Gastroesophageal sphincter (tissue), 4 donors: ENCODE results near the gene TMEM185A. TPM values are rescaled to one million over a fixed set of nuclear protein-coding genes. Genes with fewer than 3 reads are reported as not detected.
A peak's percentile ranks its signal among the peaks of the same experiment; 100 is the strongest.
"Not testable (repeated sequence)": the region's sequence is repeated elsewhere in the genome, so short reads cannot be mapped to it uniquely, and the experiment has no call there.

Experiments
- ATAC-seq: fragments of 150-250 bp; one replicate; pipeline ENCODE4 v1.9.1; 2016; ENCODE audit warnings: mild to moderate bottlenecking, moderate library complexity
- H3K27ac ChIP-seq, 4 donors: fragments of 200-600 bp; sonication (generic) in 3 of 4; 1 replicate in 3 of 4; 2 replicates in 1 of 4; pipeline ENCODE4 v1.5.1; 2016 to 2019
- H3K27me3 ChIP-seq: fragments of 200-600 bp; sonication (generic); one replicate; pipeline ENCODE4 v1.5.1; 2019
- H3K36me3 ChIP-seq, 2 donors: fragments of 200-600 bp; sonication (generic); one replicate each; pipeline ENCODE4 v1.5.1; 2019; ENCODE audit warnings: control low read depth in 1 of 2
- H3K4me1 ChIP-seq, 3 donors: fragments of 200-600 bp; sonication (generic); 1 replicate in 2 of 3; 2 replicates in 1 of 3; pipeline ENCODE4 v1.5.1; 2016 to 2019; ENCODE audit warnings: control low read depth in 2 of 3
- H3K4me3 ChIP-seq, 2 donors: fragments of 200-600 bp; sonication (generic); one replicate each; pipeline ENCODE4 v1.5.1; 2019; ENCODE audit warnings: mild to moderate bottlenecking in 1 of 2, moderate library complexity in 1 of 2
- H3K9me3 ChIP-seq, 3 donors: fragments of 200-600 bp; sonication (generic); one replicate each; pipeline ENCODE4 v1.5.1; 2017 to 2019; ENCODE audit warnings: control low read depth in 2 of 3
- EP300 ChIP-seq: sonication (generic); formaldehyde crosslinking; IDR thresholded peaks from one replicate; pipeline ENCODE4 v1.6.1; 2017; ENCODE audit warnings: antibody characterized with exemption, mild to moderate bottlenecking
- POLR2A ChIP-seq, 2 donors: fragments of 450-650 bp; IDR thresholded peaks; one replicate each; pipeline ENCODE4 v1.6.1; 2017; ENCODE audit warnings: antibody characterized with exemption in 2 of 2, mild to moderate bottlenecking in 2 of 2, moderate library complexity in 1 of 2
- POLR2AphosphoS5 ChIP-seq: sonication (generic); formaldehyde crosslinking; IDR thresholded peaks from one replicate; pipeline ENCODE4 v1.6.1; 2017; ENCODE audit warnings: antibody characterized with exemption
- WGBS, 2 donors: methylation state at CpG; one replicate each; pipeline ENCODE4 v1.1.5; 2018; ENCODE audit warnings: low coverage in 1 of 2; 5-methylcytosine and 5-hydroxymethylcytosine counted together
- total RNA-seq, 4 donors: library from RNA; depleted of rRNA; stranded (reverse); fragments of >200 nt; gene quantifications; one replicate each; pipeline ENCODE4 v1.1.0, GENCODE V29; 2016
- TF ChIP-seq, protein P1 (sequence below), 4 experiments: fragments of 200-600 bp in 2 of 4; fragments of 450-650 bp in 2 of 4; sonication (generic) in 1 of 4; IDR thresholded peaks; one replicate each; pipeline ENCODE4 v1.5.1; 2017 to 2019; ENCODE audit warnings: antibody characterized with exemption in 4 of 4, mild to moderate bottlenecking in 2 of 4, moderate library complexity in 2 of 4

Gene TMEM185A
- total RNA-seq, 4 donors from 2014 or later = 15.9 to 25.2 (median 20.4) TPM

DNA sequence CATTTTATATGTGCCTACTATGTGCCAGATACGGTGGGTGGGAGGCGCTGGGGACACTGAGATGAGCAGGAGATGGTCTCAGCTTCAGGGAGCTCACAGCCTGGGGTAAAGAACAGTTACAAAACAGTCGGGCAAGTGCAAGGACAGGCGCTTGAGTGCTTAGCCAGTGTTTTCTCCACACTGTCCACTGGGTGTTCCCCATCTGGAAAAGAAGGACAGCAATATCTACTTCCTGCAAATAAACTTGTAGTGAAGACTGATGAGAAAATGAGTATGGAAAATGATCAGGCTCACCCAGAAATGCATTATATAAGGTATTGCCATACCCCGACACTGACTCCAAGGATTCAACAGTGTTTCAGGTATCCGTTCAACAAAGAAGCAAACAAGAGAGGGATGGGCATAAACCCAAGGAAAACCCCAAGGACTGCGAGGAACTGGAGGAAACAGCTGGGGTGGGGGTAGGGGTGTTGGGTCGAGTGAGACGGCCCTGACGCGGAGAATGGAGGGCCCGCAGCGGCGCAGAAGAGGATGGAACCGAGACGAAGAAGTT lies 835 bp downstream of the TMEM185A start:
- Histone ChIP-seq H3K9me3 (no peaks in the 10 kb centered on the region), H3K27me3 (no peaks in the 10 kb centered on the region), H3K4me3 (peak overlapping the region; percentile 77 to 96), H3K4me1 (peaks cover 0 to 30% (median 0%) of the 10 kb centered on the region in 3 donors), H3K27ac (peak overlapping the region; percentile 15 to 84 (median 76)), H3K36me3 (no peaks in the 10 kb centered on the region)
- WGBS, 2 donors = 7 to 37% methylated on average over 5 to 10 of the region's 16 CpGs
- TF ChIP-seq EP300 (no peak), POLR2A (IDR thresholded peaks at IDR 0.05) (no peak)
- TF ChIP-seq, protein P1, sequence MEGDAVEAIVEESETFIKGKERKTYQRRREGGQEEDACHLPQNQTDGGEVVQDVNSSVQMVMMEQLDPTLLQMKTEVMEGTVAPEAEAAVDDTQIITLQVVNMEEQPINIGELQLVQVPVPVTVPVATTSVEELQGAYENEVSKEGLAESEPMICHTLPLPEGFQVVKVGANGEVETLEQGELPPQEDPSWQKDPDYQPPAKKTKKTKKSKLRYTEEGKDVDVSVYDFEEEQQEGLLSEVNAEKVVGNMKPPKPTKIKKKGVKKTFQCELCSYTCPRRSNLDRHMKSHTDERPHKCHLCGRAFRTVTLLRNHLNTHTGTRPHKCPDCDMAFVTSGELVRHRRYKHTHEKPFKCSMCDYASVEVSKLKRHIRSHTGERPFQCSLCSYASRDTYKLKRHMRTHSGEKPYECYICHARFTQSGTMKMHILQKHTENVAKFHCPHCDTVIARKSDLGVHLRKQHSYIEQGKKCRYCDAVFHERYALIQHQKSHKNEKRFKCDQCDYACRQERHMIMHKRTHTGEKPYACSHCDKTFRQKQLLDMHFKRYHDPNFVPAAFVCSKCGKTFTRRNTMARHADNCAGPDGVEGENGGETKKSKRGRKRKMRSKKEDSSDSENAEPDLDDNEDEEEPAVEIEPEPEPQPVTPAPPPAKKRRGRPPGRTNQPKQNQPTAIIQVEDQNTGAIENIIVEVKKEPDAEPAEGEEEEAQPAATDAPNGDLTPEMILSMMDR (IDR thresholded peaks at IDR 0.05) = peak in 2 of 4 experiments; percentile 9 to 16
- ATAC-seq = peak; percentile 65

DNA sequence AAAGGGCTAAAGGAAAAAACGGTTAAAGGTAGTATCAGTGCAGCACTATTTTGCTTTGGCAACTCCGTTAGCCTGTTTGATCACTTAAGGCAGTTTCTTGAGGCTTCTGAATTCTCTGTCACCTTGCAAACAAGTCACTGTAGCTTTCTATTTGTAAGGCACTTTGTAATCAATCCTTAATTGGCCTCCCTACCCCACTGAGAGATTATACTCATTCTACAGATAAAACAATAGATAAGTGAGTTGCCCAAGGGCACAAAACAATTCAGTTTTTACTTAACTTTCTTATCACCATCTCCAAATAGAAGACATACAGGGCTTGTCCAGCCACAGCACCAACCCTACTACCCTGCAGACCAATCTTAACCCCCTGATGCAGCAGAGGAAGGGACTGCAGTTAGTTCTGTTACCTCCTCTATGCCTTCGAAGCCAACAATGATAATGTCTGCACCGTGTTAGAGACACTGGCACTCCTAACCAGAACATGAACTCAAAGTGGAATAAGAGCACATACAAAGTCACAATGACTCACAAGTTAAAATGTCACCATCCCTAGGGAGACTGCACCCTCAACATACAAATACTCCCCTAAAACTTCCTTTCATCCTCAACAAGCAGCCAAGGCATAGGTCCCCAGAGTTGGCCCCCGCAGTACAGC lies 1.7 kb downstream of the TMEM185A start:
- Histone ChIP-seq H3K27me3 (no peaks in the 10 kb centered on the region), H3K4me1 (peaks cover 0 to 30% (median 0%) of the 10 kb centered on the region in 3 donors), H3K9me3 (no peaks in the 10 kb centered on the region), H3K36me3 (no peaks in the 10 kb centered on the region), H3K4me3 (peak overlapping the region in 1 of 2 donors; percentile 77), H3K27ac (peak overlapping the region in 1 of 4 donors; percentile 79)
- no peak for ATAC-seq
- 52 to 64% methylated on average over 2 to 4 of the region's 5 CpGs for WGBS, 2 donors
- TF ChIP-seq POLR2AphosphoS5 = no peak
- TF ChIP-seq POLR2A (IDR thresholded peaks at IDR 0.05) = no peak
- no peak for TF ChIP-seq EP300
- TF ChIP-seq, protein P1 (IDR thresholded peaks at IDR 0.05) = no peak

DNA sequence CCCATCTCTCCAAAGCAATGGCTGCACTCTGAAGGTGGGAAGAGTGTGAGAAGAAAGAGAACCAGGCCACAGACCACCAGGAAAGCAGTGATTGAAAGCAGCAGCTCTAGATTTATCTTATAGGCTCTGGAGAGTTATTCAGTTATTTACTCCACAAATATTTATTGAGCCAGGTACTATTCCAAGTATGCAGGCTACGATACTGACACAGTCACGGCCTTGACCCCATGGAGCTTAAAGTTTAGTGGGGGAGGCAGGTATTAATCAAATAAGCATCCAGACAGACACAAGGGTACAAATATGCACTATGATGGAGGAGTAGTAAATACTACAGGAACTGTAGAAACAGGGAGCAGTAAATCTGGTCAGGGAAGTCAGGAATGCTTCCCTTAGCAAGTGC lies 2.8 kb downstream of the TMEM185A start:
- TF ChIP-seq POLR2AphosphoS5 = no peak
- no peak for TF ChIP-seq EP300
- no peak for TF ChIP-seq POLR2A (IDR thresholded peaks at IDR 0.05)
- H3K27me3 ChIP-seq = no peaks in the 10 kb centered on the region
- H3K27ac ChIP-seq = no peak overlapping the region
- no peaks in the 10 kb centered on the region for H3K36me3 ChIP-seq
- no peaks in the 10 kb centered on the region for H3K9me3 ChIP-seq
- WGBS, 2 donors = 90 to 100% methylated on average over 1 to 2 of the region's 2 CpGs
- no peak for ATAC-seq
- peaks cover 0 to 38% (median 0%) of the 10 kb centered on the region in 3 donors for H3K4me1 ChIP-seq
- no peak overlapping the region for H3K4me3 ChIP-seq

DNA sequence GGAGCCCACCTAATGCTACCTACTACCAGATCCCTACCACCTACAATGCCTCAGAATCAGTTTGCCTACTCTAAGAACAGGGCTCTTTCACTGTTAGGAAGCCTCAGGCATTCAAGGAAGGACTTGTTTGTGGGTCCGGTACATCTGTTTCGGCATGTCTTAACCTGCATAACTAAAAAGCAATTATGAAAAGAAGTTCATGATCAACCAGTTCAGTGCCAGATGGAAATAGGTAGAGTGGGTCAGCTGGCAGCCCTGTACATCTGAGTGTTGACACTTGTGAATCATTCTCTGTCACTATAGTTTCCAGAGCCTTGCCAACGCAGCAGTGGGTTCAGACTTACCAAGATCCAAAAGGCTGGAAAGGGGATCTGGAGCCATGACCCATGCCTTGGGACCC lies 3.3 kb downstream of the TMEM185A start:
- Histone ChIP-seq H3K4me1 (peaks cover 0 to 41% (median 0%) of the 10 kb centered on the region in 3 donors), H3K9me3 (no peaks in the 10 kb centered on the region), H3K4me3 (no peak overlapping the region), H3K27ac (no peak overlapping the region), H3K36me3 (no peaks in the 10 kb centered on the region), H3K27me3 (no peaks in the 10 kb centered on the region)
- TF ChIP-seq EP300 = no peak
- TF ChIP-seq POLR2A (IDR thresholded peaks at IDR 0.05) = no peak
- TF ChIP-seq, protein P1 (IDR thresholded peaks at IDR 0.05) = no peak
- 83% methylated on average over 2 of the region's 3 CpGs; no CpG with 5 or more reads in 1 of the 2 donors for WGBS, 2 donors
- ATAC-seq = no peak

DNA sequence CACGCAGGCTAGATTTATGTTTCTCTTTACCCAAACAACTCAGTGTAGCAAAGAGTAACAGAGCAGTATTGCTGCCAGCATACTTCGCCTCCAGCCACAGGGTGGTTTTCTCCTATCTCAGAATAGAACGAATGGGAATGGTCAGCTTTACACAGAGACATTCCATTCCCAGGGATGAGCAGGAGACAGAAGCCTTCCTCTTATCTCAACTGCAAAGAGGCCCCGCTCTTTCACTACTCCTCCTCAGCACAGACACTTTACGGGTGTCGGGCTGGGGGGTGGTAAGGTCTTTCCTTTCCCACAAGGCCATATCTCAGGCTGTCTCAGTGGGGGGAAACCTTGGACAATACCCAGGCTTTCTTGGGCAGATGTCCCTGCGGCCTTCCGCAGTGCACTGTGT lies 4.8 kb downstream of the TMEM185A start:
- ATAC-seq, H3K27ac ChIP-seq, H3K27me3 ChIP-seq, H3K36me3 ChIP-seq, H3K4me3 ChIP-seq, H3K9me3 ChIP-seq: not testable (repeated sequence)
- peaks cover 0 to 35% (median 0%) of the 10 kb centered on the region in 3 donors for H3K4me1 ChIP-seq
- 57% methylated on average over 2 of the region's 8 CpGs; no CpG with 5 or more reads in 1 of the 2 donors for WGBS, 2 donors

DNA sequence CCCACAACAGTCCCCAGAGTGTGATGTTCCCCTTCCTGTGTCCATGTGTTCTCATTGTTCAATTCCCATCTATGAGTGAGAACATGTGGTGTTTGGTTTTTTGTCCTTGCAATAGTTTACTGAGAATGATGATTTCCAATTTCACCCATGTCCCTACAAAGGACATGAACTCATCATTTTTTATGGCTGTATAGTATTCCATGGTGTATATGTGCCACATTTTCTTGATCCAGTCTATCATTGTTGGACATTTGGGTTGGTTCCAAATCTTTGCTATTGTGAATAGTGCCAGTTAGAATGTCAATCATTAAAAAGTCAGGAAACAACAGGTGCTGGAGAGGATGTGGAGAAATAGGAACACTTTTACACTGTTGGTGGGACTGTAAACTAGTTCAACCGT lies 11.9 kb downstream of the TMEM185A start:
- H3K4me3 ChIP-seq, H3K36me3 ChIP-seq, ATAC-seq, H3K9me3 ChIP-seq, H3K27ac ChIP-seq, H3K27me3 ChIP-seq: not testable (repeated sequence)
- WGBS, 2 donors = no CpG with 5 or more reads among the region's 1 CpG
- peaks cover 0 to 10% (median 0%) of the 10 kb centered on the region in 3 donors for H3K4me1 ChIP-seq
